Glomerular visceral epithelial cell (primary cell): Measurements from ENCODE around the gene BAHCC1.

Experiments
- DNase-seq: peaks from one replicate; pipeline ENCODE4 v3.0.0-alpha.2; 2016; ENCODE audit errors: extremely low spot score

BAHCC1 gene

GRCh38 chr17:81427173-81428120 lies 32.2 kb downstream of the BAHCC1 start:
- no peak for DNase-seq

GRCh38 chr17:81428121-81428515 lies 32.9 kb downstream of the BAHCC1 start:
- peak; percentile 34 for DNase-seq

DNA sequence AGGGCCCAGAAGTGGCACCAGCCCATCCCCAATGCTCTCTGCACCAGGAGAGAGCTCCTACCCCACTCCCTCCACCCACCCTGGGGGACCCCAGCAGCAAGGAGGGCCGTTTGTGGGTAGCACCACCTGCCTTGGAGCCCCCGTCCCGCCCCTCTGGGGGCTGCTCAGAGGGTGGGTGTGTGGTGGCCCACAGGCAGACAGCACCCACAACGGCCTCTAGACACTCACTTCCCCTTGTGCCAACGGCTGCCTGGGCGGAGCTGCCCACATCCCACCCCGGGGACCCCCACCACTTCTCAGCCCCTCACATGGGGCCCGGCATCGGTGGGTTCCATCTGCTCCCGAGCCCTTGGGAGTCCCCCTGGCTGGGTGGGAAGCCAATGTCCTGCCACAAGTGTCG lies 33.3 kb downstream of the BAHCC1 start:
- no peak for DNase-seq

DNA sequence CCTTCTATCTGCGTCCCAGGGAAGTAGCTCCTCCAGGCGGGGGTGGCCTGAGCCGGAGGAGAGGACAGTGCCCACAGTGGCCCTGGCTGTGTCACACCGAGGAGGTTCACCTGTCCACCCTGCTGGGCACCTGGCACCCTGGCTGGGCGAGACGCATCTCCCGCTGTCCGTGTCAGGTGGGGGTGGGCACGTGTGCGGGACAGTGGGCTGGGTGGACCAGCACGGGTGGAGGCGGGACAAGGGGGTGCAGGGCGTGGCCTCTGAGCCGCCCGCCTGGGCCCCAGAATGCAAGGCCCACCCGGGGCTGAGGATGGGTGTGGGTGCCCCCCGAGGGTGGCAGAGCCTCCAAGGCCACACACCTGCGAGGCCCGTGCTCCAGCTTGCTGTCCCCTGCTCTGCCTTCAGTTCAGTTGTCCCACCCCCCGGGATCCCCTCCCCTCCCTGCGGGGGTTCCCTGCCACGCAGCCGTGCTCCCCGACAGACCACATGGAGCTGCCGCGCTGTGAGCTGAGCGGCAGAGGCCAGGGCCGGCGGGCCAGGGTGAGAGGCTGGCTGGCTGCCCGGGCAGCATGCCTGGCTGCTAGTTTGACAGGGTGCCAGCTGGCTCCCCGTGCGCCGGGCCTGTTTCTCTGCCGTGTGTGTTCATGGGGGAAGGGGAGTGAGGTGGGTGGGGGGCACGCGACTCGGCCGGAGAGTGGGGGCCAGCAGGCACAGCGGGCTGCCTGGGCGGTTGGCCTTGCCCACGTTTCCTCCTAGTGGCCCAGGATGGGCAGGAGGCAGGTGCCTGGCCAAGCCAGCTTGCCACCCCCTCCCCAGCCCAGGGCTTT lies 33.9 kb downstream of the BAHCC1 start:
- DNase-seq = peak; percentile 89

DNA sequence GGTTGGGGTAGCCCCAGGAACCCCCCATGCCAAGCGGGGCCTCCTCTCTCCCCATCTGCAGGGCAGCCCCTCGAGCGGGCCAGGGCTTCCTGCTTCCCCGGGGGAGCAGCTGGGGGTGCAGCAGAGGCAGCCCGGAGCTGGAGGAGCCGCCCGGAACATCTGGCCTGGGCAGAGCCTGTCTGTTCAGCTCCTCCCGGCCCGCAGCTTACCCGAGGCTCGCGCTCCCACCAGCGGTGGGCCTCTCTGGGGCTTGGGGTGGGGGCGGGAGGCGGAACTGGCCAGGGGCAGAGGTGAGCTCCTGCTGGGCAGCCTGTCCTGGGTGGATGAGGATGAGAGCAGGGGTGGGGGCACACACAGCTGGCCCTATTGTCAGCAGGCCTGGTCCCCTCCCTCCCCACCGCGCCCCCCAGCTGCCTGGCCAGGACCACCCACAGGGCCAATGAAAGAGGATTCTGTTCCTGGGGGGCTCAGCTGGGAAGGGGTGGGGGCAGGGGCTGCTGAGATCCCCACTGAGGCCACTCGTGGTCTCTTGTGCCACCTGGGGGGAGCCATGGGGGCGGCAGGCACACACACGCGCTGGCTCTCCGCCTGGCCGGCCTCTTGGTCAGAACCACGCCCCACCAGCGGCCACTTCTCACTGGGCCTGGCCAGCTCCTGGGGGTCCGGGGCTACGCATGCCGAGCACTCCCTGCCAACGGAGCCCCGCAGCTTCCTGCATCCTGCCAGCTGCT lies 34.7 kb downstream of the BAHCC1 start:
- peak; percentile 50 for DNase-seq

GRCh38 chr17:81431545-81432482 lies 36.6 kb downstream of the BAHCC1 start:
- no peak for DNase-seq

- peak; percentile 40 for DNase-seq
Measured at GRCh38 chr17:81432941-81433340, 37.7 kb downstream of the BAHCC1 start.

DNA sequence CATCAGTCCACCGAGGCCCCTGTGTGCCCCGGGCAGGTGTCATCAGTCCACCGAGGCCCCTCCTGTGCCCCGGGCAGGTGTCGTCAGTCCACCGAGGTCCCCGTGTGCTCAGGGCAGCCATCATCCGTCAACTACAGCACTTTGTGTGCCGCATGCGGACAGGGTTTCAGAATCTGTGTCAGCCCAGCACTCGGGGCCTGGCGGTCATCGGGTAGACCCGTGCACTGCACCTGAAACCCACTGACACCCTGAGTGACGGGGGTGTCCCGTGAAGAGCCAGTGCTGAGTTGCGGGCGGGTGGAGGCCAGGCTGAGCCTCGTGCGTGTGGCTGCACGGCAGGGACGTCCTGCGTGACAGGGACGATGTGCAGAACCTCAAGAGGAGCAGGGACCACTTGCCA lies 38.4 kb downstream of the BAHCC1 start:
- DNase-seq = no peak

- DNase-seq = peak; percentile 60
Measured at GRCh38 chr17:81434072-81434471, 38.8 kb downstream of the BAHCC1 start.

GRCh38 chr17:81434681-81435417 lies 39.6 kb downstream of the BAHCC1 start:
- no peak for DNase-seq

DNA sequence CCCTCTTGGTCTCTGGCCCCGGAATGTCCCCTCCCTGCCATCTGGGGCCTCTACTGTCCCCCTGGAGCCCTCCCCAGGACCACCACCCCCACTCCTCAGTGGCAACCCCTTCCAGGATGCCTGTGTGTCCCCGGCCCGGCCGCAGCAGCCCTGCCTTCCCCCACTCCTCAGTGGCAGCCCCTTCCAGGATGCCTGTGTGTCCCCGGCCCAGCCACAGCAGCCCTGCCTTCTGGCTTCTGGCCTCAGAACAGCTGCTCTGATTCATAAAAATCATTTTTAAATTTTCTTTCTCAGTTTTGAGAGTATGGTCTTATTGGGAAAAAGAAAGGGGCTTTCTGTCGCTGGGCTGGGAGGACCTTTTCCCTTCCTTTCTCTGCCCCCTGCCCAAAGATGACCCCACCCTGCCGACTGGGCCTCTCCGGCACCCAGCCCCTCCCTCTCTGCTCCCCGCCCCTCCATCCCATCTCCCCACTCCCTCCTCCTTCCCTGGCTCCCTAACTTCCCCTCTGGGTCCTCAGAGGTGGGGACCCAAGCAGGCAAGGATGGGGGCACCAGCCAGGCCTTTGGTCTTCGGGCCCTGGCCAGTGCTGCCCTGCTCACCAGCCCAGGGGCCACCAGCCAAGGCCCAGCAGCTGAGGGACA lies 40.5 kb downstream of the BAHCC1 start:
- DNase-seq = no peak

- DNase-seq = no peak
Measured at GRCh38 chr17:81436294-81436849, 41.1 kb downstream of the BAHCC1 start.

DNA sequence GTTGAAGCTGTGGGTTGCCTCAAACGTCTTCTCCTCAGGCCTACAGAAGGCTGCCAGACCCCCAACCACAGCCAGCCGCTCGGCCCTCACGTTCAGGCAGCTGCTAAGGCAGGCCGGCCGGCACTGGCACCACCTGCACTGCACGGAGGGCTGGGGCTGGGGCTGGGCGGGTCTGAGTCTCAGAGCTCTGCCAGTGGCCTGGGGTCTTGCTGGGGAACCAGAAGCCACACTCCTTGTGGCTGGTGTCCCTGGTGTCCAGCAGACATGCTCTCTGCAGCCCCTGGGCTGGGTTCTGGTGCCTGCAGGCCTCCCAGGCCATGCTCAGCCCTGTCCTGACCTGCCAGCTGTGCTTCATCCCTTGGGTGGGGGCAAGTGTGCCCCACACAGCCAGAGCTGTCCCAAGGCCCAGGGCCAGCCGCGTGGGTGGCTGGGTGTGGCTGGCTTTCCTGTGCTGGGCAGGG lies 42.0 kb downstream of the BAHCC1 start:
- DNase-seq = no peak

DNA sequence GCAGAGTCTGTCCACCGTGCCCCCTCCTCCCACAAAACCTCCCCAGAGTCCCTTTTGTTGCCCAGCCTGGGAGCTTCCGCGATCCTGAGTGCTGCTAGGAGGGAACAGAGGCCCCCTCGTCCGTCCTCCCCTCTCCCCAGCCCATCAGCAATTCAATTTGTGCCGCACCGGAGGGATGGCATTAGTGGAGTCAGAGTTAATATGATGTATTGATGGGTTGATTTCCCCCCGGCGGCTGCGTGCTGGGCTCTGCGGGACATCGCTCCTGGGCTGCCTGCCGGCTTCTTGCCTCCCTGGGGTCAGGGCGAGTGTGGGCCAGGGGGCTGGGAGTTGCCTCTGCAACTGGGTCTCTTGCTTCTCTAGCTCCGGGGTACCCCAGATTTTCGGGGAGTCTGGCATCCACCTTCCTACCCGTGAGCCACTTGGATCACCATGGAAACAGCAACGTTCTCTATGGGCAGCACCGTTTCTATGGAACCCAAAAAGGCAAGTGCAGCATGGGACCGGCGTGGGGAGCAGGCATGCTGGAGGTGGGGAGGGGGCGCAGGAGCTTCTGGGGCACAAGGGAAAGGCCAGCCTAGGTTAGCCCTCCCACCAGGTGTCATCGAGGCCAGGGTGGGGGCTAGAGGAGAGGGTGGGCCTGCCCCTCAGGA lies 42.9 kb downstream of the BAHCC1 start:
- no peak for DNase-seq

GRCh38 chr17:81438688-81439087 lies 43.4 kb downstream of the BAHCC1 start:
- DNase-seq = no peak

DNA sequence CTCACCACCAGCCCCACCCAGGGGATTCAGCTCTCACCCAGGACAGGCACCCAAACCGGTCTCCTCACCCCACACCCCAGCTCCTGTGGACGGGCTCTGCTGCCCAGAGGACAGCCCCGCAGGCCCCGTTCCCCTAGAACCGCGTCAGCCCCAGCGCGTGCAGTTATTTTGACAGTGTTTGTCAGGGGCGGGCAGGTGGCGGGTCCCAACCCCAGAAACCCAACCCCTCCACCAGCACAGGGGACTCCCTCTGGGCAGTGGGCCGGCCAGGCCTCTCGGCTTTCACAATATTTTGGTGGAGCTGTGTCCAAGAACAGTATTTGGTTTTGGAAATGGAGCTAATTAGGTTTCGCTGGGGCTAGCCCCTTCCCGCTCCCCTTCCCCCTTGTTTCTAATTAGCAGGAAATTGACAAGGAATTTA lies 44.8 kb downstream of the BAHCC1 start:
- no peak for DNase-seq

- no peak for DNase-seq
Measured at GRCh38 chr17:81440511-81441244, 45.4 kb downstream of the BAHCC1 start.

GRCh38 chr17:81442791-81443190 lies 47.5 kb downstream of the BAHCC1 start:
- DNase-seq = no peak
